ENCODE results near the gene GPRC5B. TPM values are rescaled to one million over a fixed set of nuclear protein-coding genes. Genes with fewer than 3 reads are reported as not detected.
A peak's percentile ranks its signal among the peaks of the same experiment; 100 is the strongest.

The GPRC5B gene
- total RNA-seq, 6 donors from 2014 or later, result 3.6 to 21.5 (median 5.5) TPM

DNA sequence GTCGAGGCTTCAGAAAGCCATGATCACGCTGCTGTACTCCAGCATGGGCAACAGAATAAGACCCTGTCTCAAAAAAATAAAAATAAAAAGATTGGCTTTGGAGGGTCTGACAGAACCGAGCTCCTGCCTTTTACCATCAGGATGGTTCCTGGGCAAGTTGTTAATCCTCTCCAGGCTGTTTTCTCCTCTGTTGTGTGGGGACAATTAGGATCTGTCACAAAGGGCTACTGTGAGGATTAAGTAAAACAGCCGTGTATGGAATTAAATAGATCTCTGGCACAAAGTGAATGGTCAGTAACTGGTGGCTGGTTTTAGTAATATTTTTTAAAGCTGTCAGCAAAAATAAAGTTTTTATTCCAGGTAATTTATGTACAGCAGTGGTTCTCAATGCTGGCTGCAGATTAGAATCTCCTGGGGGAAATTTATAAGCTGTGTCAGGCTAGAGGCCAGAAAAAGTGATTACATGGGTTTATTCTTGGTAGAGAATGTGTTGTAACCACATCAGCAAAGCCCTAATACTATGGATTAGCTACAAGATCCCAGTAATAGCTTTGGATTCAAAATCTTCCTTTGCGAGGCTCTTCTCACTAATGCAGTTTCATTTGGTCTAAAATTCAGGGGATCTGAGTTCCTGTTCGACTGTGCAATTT is 47.2 kb downstream of the GPRC5B start:
- Histone ChIP-seq H3K4me1 (no peaks in the 10 kb centered on the region), H3K27me3 (no peaks in the 10 kb centered on the region), H3K27ac (no peak overlapping the region), H3K9me3 (no peaks in the 10 kb centered on the region), H3K4me3 (no peak overlapping the region), H3K36me3 (no peaks in the 10 kb centered on the region)
- TF ChIP-seq POLR2AphosphoS5 (IDR thresholded peaks at IDR 0.05) (no peak), POLR2A (IDR thresholded peaks at IDR 0.05) (no peak), CTCF (IDR thresholded peaks at IDR 0.05) (no peak), EP300 (IDR thresholded peaks at IDR 0.05) (no peak)
- 87 to 93% methylated on average over 6 of the region's 6 CpGs for WGBS, 2 donors
- DNase-seq (no peak), ATAC-seq (ENCODE audit: low FRiP score in 2 of 2) (no peak)

DNA sequence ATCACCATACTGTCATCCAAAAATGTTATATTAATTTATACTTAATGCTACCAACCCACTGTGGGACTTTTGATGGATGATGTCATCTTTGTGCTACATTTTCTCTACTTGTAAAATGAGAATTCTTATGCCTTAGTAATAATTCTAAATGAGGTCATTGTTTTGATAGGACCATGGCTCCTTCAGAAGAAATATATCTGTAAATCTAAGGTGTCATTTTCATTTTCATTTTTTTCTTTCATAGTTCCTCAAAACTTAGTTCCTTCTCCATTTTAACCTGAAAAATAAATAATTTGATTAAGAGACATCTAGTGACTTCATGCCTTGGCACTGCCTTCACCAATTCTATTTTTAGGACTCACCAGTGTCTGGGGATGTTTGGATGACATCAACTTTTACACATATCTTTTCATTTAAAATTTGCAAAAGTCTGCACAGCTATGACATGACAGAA is 48.7 kb downstream of the GPRC5B start:
- H3K9me3 ChIP-seq, result no peaks in the 10 kb centered on the region
- ATAC-seq (ENCODE audit: low FRiP score in 2 of 2), result peak in 1 of 2 donors; percentile 67
- no peaks in the 10 kb centered on the region for H3K4me1 ChIP-seq
- TF ChIP-seq EP300 (IDR thresholded peaks at IDR 0.05) (no peak), CTCF (IDR thresholded peaks at IDR 0.05) (no peak), POLR2AphosphoS5 (IDR thresholded peaks at IDR 0.05) (no peak), POLR2A (IDR thresholded peaks at IDR 0.05) (no peak)
- H3K36me3 ChIP-seq, result no peaks in the 10 kb centered on the region
- H3K4me3 ChIP-seq, result no peak overlapping the region
- DNase-seq, result no peak
- no peak overlapping the region for H3K27ac ChIP-seq
- H3K27me3 ChIP-seq, result no peaks in the 10 kb centered on the region

DNA sequence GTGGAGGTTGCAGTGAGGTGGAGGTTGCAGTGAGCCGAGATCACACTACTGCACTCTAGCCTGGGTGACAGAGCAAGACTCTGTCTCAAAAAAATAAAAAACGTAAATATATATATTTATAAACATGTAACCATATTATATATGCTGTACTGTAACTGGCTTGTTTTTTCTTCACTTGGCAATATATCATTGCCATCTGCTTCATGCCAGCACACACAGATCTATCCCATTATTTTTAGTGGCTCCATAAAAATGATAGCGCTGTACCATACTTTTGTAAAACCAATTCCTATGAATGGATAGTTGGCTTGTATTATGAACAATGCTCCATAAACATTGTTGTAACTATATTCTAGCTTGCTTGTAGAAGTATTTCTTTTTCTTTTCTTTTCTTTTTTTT is 49.5 kb downstream of the GPRC5B start:
- DNase-seq (no peak), ATAC-seq (ENCODE audit: low FRiP score in 2 of 2) (no peak)
- Histone ChIP-seq H3K4me3 (no peak overlapping the region), H3K36me3 (no peaks in the 10 kb centered on the region), H3K27me3 (no peaks in the 10 kb centered on the region), H3K4me1 (no peaks in the 10 kb centered on the region), H3K27ac (no peak overlapping the region), H3K9me3 (no peaks in the 10 kb centered on the region)
- TF ChIP-seq POLR2AphosphoS5 (IDR thresholded peaks at IDR 0.05) (no peak), EP300 (IDR thresholded peaks at IDR 0.05) (no peak), POLR2A (IDR thresholded peaks at IDR 0.05) (no peak), CTCF (IDR thresholded peaks at IDR 0.05) (no peak)
- WGBS, 2 donors, result 97 to 99% methylated on average over 3 of the region's 3 CpGs

DNA sequence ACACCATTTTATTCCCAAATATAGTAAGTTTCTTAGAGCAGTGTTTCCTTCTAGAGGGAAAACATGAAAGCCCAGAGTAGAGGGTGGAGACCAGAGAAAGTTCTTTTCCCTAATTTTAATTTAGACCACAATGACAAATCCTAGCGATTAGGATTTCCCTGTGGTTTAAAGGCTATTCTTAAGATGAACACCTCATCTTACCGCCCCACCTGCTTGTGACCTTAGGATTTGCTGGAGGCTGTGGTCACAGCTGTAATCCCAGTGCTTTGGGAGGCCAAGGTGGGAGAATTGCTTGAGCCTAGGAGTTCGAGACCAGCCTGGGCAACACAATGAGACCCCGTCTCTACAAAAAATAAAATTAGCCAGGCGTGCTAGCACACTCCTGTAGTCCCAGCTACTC is 51.1 kb downstream of the GPRC5B start:
- ATAC-seq (ENCODE audit: low FRiP score in 2 of 2), result no peak
- no peaks in the 10 kb centered on the region for H3K27me3 ChIP-seq
- DNase-seq, result no peak
- WGBS, 2 donors, result 93 to 97% methylated on average over 5 of the region's 5 CpGs
- no peak for TF ChIP-seq POLR2A (IDR thresholded peaks at IDR 0.05)
- no peak for TF ChIP-seq CTCF (IDR thresholded peaks at IDR 0.05)
- TF ChIP-seq POLR2AphosphoS5 (IDR thresholded peaks at IDR 0.05), result no peak
- TF ChIP-seq EP300 (IDR thresholded peaks at IDR 0.05), result no peak
- no peaks in the 10 kb centered on the region for H3K4me1 ChIP-seq
- H3K9me3 ChIP-seq, result no peaks in the 10 kb centered on the region
- no peaks in the 10 kb centered on the region for H3K36me3 ChIP-seq
- no peak overlapping the region for H3K4me3 ChIP-seq
- H3K27ac ChIP-seq, result no peak overlapping the region

DNA sequence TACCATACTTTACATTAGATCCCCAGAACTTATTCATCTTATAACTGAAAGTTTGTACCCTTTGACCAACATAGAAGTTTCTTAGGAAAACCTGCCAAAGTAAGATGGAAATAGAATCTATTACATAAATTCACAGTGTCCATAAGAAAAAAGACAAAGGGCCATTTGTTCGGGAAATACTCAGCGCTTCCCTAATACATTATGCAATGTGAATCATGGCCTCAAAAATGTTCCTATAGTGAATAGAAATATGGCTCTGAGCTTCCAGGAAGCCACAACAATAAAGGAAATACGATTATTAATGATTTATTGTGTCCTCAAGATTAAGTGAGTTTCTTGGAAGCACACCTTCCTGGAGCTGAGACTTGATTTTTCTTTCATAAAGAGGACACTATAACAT is 51.5 kb downstream of the GPRC5B start:
- DNase-seq, result no peak

More for the DNA sequence above, 51.5 kb downstream of the GPRC5B start:
- no peaks in the 10 kb centered on the region for H3K36me3 ChIP-seq
- H3K27ac ChIP-seq, result no peak overlapping the region
- no peaks in the 10 kb centered on the region for H3K9me3 ChIP-seq
- no peak for TF ChIP-seq POLR2A (IDR thresholded peaks at IDR 0.05)
- TF ChIP-seq CTCF (IDR thresholded peaks at IDR 0.05), result no peak
- TF ChIP-seq POLR2AphosphoS5 (IDR thresholded peaks at IDR 0.05), result no peak
- no peaks in the 10 kb centered on the region for H3K4me1 ChIP-seq
- no peaks in the 10 kb centered on the region for H3K27me3 ChIP-seq
- ATAC-seq (ENCODE audit: low FRiP score in 2 of 2), result no peak
- WGBS, 2 donors, result 69 to 75% methylated on average over 3 of the region's 3 CpGs
- H3K4me3 ChIP-seq, result no peak overlapping the region

Data from upper lobe of left lung (tissue), 6 donors.